ENCODE data around the gene MRGPRX2. TPM values are rescaled to one million over a fixed set of nuclear protein-coding genes. Genes with fewer than 3 reads are reported as not detected.

Gene MRGPRX2
- total and polyA plus RNA-seq, 9 of the 15 experiments (the other 6 are each of a cell fraction or from before 2014, with no cell fraction given) = not detected

- Histone ChIP-seq H3K27ac (ENCODE audit: extremely low read depth, low read depth, low read length) (no peak overlapping the region), H3K79me2 (ENCODE audit: control insufficient read depth, insufficient read depth, low read length) (no peaks in the 10 kb centered on the region), H2AFZ (ENCODE audit: low read depth, low read length) (0 out of 2 replicates have a peak overlapping the region, but pooled peaks have one; percentile 1), H3K9me1 (ENCODE audit: control insufficient read depth, insufficient read depth, low read length) (no peaks in the 10 kb centered on the region), H3K4me3 (no peak overlapping the region), H4K20me1 (replicated peaks; ENCODE audit: control insufficient read depth, insufficient read depth, low read length) (no peaks in the 10 kb centered on the region), H3K27me3 (ENCODE audit: control insufficient read depth in 2 of 2, insufficient read depth in 2 of 2, low read length in 2 of 2) (0 out of 5 replicates have a peak, but pooled peaks cover 0 to 3% of the 10 kb centered on the region in 2 experiments), H3K4me1 (replicated peaks in 1 of 2; ENCODE audit: control insufficient read depth in 2 of 2, insufficient read depth in 2 of 2, low read length in 2 of 2) (no peaks in the 10 kb centered on the region; a peak in 1 of 5 replicates), H3K4me2 (ENCODE audit: insufficient read depth, low read length) (no peak overlapping the region), H3K9ac (ENCODE audit: insufficient read depth in 1 of 2, low read depth in 2 of 2, low read length in 2 of 2) (no peak overlapping the region), H3K9me3 (replicated peaks; ENCODE audit: control insufficient read depth, insufficient read depth, low read depth, low read length) (no peaks in the 10 kb centered on the region), H3K36me3 (ENCODE audit: control insufficient read depth, insufficient read depth, low read length) (no peaks in the 10 kb centered on the region)
- CTCF ChIA-PET (ENCODE audit: low intra/inter-chr PET ratio) = interaction anchor here (0.5 to 1.0 kb wide), 4 partner anchors 180 to 1277 kb away, joined by 3 to 4 read pairs (median 3); no protein-coding TSS in a partner anchor
- intact Hi-C loops (cut with micrococcal nuclease) (loop anchor here (2.0 to 10.0 kb wide), 3 partner anchors 138 to 232 kb away; no protein-coding TSS in a partner anchor), in situ Hi-C loops (cut with MboI) (loop anchor here (10.0 kb wide), 2 partner anchors 488 to 828 kb away; no protein-coding TSS in a partner anchor)
- POLR2A ChIA-PET = interaction anchor here (0.7 to 0.8 kb wide), 2 partner anchors 164 to 712 kb away, joined by 3 read pairs; partner anchors contain the start of gene E2F8
- peak; percentile 62 to 76 (median 70) for DNase-seq (ENCODE audit: extremely low read depth in 1 of 4, low spot score in 3 of 4)
- peak; percentile 83 for FAIRE-seq
- WGBS (ENCODE audit: insufficient coverage, low coverage, missing lambda C conversion rate) = 16% methylated on average over 10 of the region's 10 CpGs
- BruUV-seq (replicated peaks) = no TSS peak
- peak; percentile 88 for ATAC-seq
- TF ChIP-seq DEAF1 (CRISPR knock-in tag; IDR thresholded peaks at IDR 0.05) (peak; percentile 36; the same call in 1 of the 2 replicates), POLR2H (tag; IDR thresholded peaks at IDR 0.05; ENCODE audit: low read depth) (no peak), ZNF589 (CRISPR knock-in tag; IDR thresholded peaks at IDR 0.05; ENCODE audit: low read depth) (no peak), CTCF (IDR thresholded peaks at IDR 0.05 in 2 of 3, conservative IDR thresholded peaks at IDR 0.05 in 1 of 3; ENCODE audit: insufficient read depth in 2 of 3, low read depth in 1 of 3, low read length in 3 of 3) (peak; percentile 72 to 95 (median 80)), SMC3 (conservative IDR thresholded peaks at IDR 0.05; ENCODE audit: insufficient read depth, low read depth, low read length) (peak; percentile 62; the same call in 1 of the 2 replicates), MECOM (CRISPR knock-in tag; IDR thresholded peaks at IDR 0.05) (no peak), ZBTB11 (CRISPR knock-in tag; IDR thresholded peaks at IDR 0.05) (no peak)
These were observed 16.4 kb upstream of the MRGPRX2 start for GRCh38 chr11:19076744-19077589.
